H1 (cell line): ENCODE data around the gene POU5F1.

ENCODE experiments used
- CEBPB ChIP-seq: IDR thresholded peaks from 2 replicates; pipeline ENCODE4 v1.6.1; 2012; ENCODE audit warnings: low read depth, low read length
- CREB1 ChIP-seq: IDR thresholded peaks from 2 replicates; pipeline ENCODE4 v1.6.1; 2012; ENCODE audit warnings: inconsistent platforms
- GABPA ChIP-seq: IDR thresholded peaks from 2 replicates; pipeline ENCODE4 v1.6.1; 2011; ENCODE audit warnings: mild to moderate bottlenecking, low read length, moderate library complexity, borderline replicate concordance; ENCODE audit not compliant: insufficient read depth
- KDM1A ChIP-seq: fragments of 200-600, 300-600 bp; sonication (generic); IDR thresholded peaks from 2 replicates; pipeline ENCODE4 v1.7.1; 2016; ENCODE audit warnings: mild to moderate bottlenecking, low read length, borderline replicate concordance
- POLR2A ChIP-seq, 2 experiments: IDR thresholded peaks; 1 replicate in 1 of 2; 2 replicates in 1 of 2; pipeline ENCODE4 v1.6.1; 2011; ENCODE audit warnings: low read depth in 2 of 2, low read length in 2 of 2, mild to moderate bottlenecking in 2 of 2; ENCODE audit errors: control extremely low read depth in 1 of 2
- POLR2AphosphoS5 ChIP-seq: IDR thresholded peaks from 2 replicates; pipeline ENCODE4 v1.6.1; 2011; ENCODE audit warnings: low read depth, low read length
- SP4 ChIP-seq: IDR thresholded peaks from 2 replicates; pipeline ENCODE4 v1.6.1; 2012; ENCODE audit warnings: low read length, inconsistent platforms
- TF ChIP-seq, protein P1 (sequence below), 3 experiments: IDR thresholded peaks; 1 replicate in 2 of 3; 2 replicates in 1 of 3; pipeline versions ENCODE4 v1.5.1 to v1.6.1; 2011; ENCODE audit warnings: low read length in 3 of 3, mild to moderate bottlenecking in 3 of 3, inconsistent platforms in 2 of 3, low read depth in 1 of 3, moderate library complexity in 1 of 3; ENCODE audit not compliant: insufficient read depth in 1 of 3; ENCODE audit errors: control extremely low read depth in 1 of 3
- TF ChIP-seq, protein P2 (sequence below): IDR thresholded peaks from 2 replicates; pipeline ENCODE4 v1.6.1; 2011; ENCODE audit warnings: low read depth, mild to moderate bottlenecking, low read length; ENCODE audit not compliant: insufficient read depth

DNA sequence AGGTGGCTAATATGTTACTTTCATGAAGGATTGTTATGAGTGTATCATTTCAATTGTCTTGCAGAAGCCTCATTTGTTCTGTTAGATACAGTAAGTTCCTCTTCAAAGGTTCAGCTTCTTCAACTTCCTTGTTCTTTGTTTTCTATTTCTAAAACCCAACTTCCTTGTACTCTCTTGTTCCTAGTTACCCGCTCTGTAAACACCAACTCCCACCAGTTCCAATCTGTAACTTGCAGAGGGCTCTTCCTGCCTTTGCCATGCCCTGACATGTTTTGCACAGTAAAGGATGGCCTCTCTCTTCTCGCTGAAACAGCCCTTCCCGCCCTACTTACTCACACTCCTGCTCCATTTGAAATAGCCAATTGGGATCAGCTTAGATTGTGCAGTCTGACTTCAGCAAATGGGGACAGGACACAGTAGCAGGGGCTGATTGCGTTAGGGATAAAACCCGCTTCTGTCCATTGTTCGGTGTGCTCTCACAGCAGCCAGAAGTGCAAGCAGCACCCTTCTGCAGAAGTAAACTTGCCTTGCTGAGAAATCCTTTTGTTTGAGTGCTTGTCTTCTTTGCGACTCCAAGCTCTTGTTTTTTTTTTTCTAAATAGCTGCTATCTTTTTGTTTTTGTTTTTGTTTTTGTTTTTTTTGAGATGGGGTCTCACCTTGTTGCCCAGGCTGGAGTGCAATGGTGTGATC, 45.9 kb upstream of the POU5F1 start:
- TF ChIP-seq, protein P1, sequence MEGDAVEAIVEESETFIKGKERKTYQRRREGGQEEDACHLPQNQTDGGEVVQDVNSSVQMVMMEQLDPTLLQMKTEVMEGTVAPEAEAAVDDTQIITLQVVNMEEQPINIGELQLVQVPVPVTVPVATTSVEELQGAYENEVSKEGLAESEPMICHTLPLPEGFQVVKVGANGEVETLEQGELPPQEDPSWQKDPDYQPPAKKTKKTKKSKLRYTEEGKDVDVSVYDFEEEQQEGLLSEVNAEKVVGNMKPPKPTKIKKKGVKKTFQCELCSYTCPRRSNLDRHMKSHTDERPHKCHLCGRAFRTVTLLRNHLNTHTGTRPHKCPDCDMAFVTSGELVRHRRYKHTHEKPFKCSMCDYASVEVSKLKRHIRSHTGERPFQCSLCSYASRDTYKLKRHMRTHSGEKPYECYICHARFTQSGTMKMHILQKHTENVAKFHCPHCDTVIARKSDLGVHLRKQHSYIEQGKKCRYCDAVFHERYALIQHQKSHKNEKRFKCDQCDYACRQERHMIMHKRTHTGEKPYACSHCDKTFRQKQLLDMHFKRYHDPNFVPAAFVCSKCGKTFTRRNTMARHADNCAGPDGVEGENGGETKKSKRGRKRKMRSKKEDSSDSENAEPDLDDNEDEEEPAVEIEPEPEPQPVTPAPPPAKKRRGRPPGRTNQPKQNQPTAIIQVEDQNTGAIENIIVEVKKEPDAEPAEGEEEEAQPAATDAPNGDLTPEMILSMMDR (IDR thresholded peaks at IDR 0.05; ENCODE audit: control extremely low read depth in 1 of 3, insufficient read depth in 1 of 3, low read depth in 1 of 3, low read length in 3 of 3), result no peak
- TF ChIP-seq, protein P2, sequence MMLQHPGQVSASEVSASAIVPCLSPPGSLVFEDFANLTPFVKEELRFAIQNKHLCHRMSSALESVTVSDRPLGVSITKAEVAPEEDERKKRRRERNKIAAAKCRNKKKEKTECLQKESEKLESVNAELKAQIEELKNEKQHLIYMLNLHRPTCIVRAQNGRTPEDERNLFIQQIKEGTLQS, result no peak
- TF ChIP-seq GABPA (no peak), POLR2AphosphoS5 (no peak), POLR2A (IDR thresholded peaks at IDR 0.05; ENCODE audit: control extremely low read depth in 1 of 2, low read depth in 2 of 2, low read length in 2 of 2) (no peak), KDM1A (no peak), CREB1 (no peak), SP4 (no peak), CEBPB (no peak)
